Thyroid gland (tissue), 4 donors: ENCODE data around the gene CSTPP1. TPM values are rescaled to one million over a fixed set of nuclear protein-coding genes. Genes with fewer than 3 reads are reported as not detected.

Source experiments
- DNase-seq, 2 donors: peaks; one replicate each; pipeline ENCODE4 v3.0.0-alpha.2; 2019
- H3K27ac ChIP-seq, 3 donors: fragments of 200-600 bp; sonication (generic); 1 replicate in 2 of 3; 2 replicates in 1 of 3; pipeline ENCODE4 v1.5.1; 2016 to 2019; ENCODE audit warnings: mild to moderate bottlenecking in 1 of 3, moderate library complexity in 1 of 3
- H3K27me3 ChIP-seq: fragments of 200-600 bp; sonication (generic); one replicate; pipeline ENCODE4 v1.5.1; 2019
- H3K36me3 ChIP-seq, 2 donors: fragments of 200-600 bp; sonication (generic); one replicate each; pipeline ENCODE4 v1.5.1; 2016 to 2019
- H3K4me1 ChIP-seq, 2 donors: fragments of 200-600 bp; sonication (generic); one replicate each; pipeline ENCODE4 v1.5.1; 2017 to 2019
- H3K4me3 ChIP-seq, 3 donors: fragments of 200-600 bp; sonication (generic); replicated peaks in 1 of 3; 1 replicate in 2 of 3; 2 replicates in 1 of 3; pipeline ENCODE4 v1.5.1; 2016; ENCODE audit warnings: mild to moderate bottlenecking in 1 of 3
- H3K9me3 ChIP-seq: fragments of 200-600 bp; sonication (generic); one replicate; pipeline ENCODE4 v1.5.1; 2017
- POLR2A ChIP-seq, 2 donors: fragments of 450-650 bp; IDR thresholded peaks; one replicate each; pipeline ENCODE4 v1.6.1; 2017; ENCODE audit warnings: antibody characterized with exemption in 2 of 2, mild to moderate bottlenecking in 2 of 2, moderate library complexity in 1 of 2
- WGBS, 2 donors: methylation state at CpG; one replicate each; pipeline ENCODE4 v1.1.5; 2017; 5-methylcytosine and 5-hydroxymethylcytosine counted together
- intact Hi-C: fragments of 100-400 bp; cut with DNase I; formaldehyde crosslinking; loops from one replicate; pipeline ENCODE4 v1.15.1; 2023
- total RNA-seq, 4 donors: library from RNA; depleted of rRNA; stranded (reverse); fragments of >200 nt; gene quantifications; one replicate each; pipeline ENCODE4 v1.2.3, GENCODE V29; 2016
- TF ChIP-seq, protein P1 (sequence below), 6 experiments: fragments of 200-600 bp in 3 of 6; fragments of 450-650 bp in 3 of 6; sonication (generic) in 3 of 6; IDR thresholded peaks; one replicate each; pipeline ENCODE4 v1.5.1; 2016 to 2019; ENCODE audit warnings: antibody characterized with exemption in 6 of 6, mild to moderate bottlenecking in 2 of 6, inconsistent platforms in 1 of 6, moderate library complexity in 1 of 6

The CSTPP1 gene
- total RNA-seq, 4 donors from 2014 or later = 29.4 to 65.8 (median 45.7) TPM

DNA sequence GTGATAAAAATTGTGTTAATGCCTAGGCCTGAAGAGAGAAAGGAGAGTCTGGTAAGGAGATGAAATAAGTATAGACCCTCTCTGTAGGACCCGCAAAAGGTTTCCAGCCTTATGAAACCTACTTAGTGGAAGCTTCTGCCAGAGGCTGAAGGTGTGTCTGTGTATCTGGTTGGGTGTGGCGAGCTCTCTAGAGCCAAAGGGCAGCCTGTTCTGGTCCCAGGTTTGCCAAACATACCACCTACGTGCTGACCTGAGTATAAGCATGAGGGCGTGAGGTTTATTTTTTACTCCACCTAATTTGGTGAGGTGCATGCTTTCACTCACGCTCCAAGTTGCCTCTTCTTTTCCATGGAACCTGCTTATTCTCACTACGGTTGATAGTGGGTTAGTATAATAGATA, 5.6 kb downstream of the CSTPP1 start:
- no peak overlapping the region for H3K27ac ChIP-seq
- H3K4me1 ChIP-seq = peaks cover 0 to 14% of the 10 kb centered on the region in 2 donors
- H3K27me3 ChIP-seq = no peaks in the 10 kb centered on the region
- H3K9me3 ChIP-seq = no peaks in the 10 kb centered on the region
- no peak for TF ChIP-seq POLR2A (IDR thresholded peaks at IDR 0.05)
- TF ChIP-seq, protein P1, sequence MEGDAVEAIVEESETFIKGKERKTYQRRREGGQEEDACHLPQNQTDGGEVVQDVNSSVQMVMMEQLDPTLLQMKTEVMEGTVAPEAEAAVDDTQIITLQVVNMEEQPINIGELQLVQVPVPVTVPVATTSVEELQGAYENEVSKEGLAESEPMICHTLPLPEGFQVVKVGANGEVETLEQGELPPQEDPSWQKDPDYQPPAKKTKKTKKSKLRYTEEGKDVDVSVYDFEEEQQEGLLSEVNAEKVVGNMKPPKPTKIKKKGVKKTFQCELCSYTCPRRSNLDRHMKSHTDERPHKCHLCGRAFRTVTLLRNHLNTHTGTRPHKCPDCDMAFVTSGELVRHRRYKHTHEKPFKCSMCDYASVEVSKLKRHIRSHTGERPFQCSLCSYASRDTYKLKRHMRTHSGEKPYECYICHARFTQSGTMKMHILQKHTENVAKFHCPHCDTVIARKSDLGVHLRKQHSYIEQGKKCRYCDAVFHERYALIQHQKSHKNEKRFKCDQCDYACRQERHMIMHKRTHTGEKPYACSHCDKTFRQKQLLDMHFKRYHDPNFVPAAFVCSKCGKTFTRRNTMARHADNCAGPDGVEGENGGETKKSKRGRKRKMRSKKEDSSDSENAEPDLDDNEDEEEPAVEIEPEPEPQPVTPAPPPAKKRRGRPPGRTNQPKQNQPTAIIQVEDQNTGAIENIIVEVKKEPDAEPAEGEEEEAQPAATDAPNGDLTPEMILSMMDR (IDR thresholded peaks at IDR 0.05) = no peak
- no peak overlapping the region for H3K4me3 ChIP-seq
- DNase-seq = no peak
- WGBS, 2 donors = 98 to 99% methylated on average over 6 of the region's 6 CpGs
- no peaks in the 10 kb centered on the region for H3K36me3 ChIP-seq
- intact Hi-C loops = no loop called here

DNA sequence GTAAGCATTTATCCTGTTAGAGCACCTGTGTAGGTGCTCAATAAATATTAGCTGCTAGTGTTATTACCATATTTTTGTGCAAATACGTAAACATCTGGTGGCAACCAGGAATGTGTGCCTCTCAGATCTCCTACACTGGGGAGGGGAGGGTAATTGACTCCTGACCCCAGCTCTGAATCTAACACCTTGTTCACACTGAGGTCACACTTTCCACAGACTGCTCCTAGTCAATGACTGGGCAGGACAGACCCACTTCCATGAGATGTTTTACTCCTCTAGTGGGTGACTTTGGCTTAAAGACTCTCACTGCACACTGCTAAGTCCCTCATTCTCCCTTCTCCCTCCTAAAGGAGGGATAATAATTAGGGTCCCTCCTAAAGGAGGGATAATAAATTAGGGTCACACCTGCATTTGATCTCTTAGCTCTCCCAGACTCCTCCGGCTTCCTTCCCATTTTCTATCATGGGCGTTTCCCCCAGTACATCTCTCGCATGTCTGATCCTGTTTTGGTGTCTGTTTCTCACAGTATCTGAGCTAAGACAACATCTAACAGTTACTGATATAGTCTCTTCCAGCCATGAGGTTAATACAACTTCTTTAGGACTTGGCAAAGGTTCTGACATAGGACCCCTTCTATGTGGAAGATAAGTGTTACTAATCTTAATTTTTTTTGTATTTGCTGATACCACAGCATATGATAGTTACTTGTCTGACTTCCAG, 8.0 kb downstream of the CSTPP1 start:
- TF ChIP-seq, protein P1 (IDR thresholded peaks at IDR 0.05) = no peak
- TF ChIP-seq POLR2A (IDR thresholded peaks at IDR 0.05) = no peak
- intact Hi-C loops = no loop called here

GRCh38 chr11:46947399-46948077, 11.0 kb downstream of the CSTPP1 start:
- Histone ChIP-seq H3K4me3 (no peak overlapping the region), H3K36me3 (no peaks in the 10 kb centered on the region), H3K27me3 (no peaks in the 10 kb centered on the region), H3K27ac (peak overlapping the region; percentile 21 to 55 (median 22)), H3K4me1 (peaks cover 12 to 19% of the 10 kb centered on the region in 2 donors), H3K9me3 (no peaks in the 10 kb centered on the region)
- DNase-seq = no peak
- intact Hi-C loops = no loop called here
- WGBS, 2 donors = 35 to 45% methylated on average over 3 of the region's 3 CpGs
- TF ChIP-seq, protein P1 (IDR thresholded peaks at IDR 0.05) = no peak
- TF ChIP-seq POLR2A (IDR thresholded peaks at IDR 0.05) = no peak

More for the DNA sequence above, 8.0 kb downstream of the CSTPP1 start:
- Histone ChIP-seq H3K4me3 (no peak overlapping the region), H3K4me1 (peaks cover 12 to 26% of the 10 kb centered on the region in 2 donors), H3K36me3 (no peaks in the 10 kb centered on the region), H3K9me3 (no peaks in the 10 kb centered on the region), H3K27ac (no peak overlapping the region), H3K27me3 (no peaks in the 10 kb centered on the region)
- DNase-seq = no peak
- WGBS, 2 donors = 86 to 93% methylated on average over 4 of the region's 4 CpGs

GRCh38 chr11:46948378-46949131, 12.0 kb downstream of the CSTPP1 start:
- Histone ChIP-seq H3K27me3 (no peaks in the 10 kb centered on the region), H3K9me3 (no peaks in the 10 kb centered on the region), H3K4me1 (peaks cover 12 to 19% of the 10 kb centered on the region in 2 donors), H3K27ac (peak overlapping the region in 1 of 3 donors; percentile 55), H3K4me3 (no peak overlapping the region), H3K36me3 (no peaks in the 10 kb centered on the region)
- DNase-seq = no peak
- 94 to 96% methylated on average over 4 of the region's 4 CpGs for WGBS, 2 donors
- TF ChIP-seq, protein P1 (IDR thresholded peaks at IDR 0.05) = no peak
- TF ChIP-seq POLR2A (IDR thresholded peaks at IDR 0.05) = no peak
- intact Hi-C loops = no loop called here
